Neural cell (in vitro differentiated cells): ENCODE data around the gene EDN1. TPM values are rescaled to one million over a fixed set of nuclear protein-coding genes. Genes with fewer than 3 reads are reported as not detected.
"Not testable (repeated sequence)": the region's sequence is repeated elsewhere in the genome, so short reads cannot be mapped to it uniquely, and the experiment has no call there.

ENCODE experiments used
- H2AFZ ChIP-seq: fragments of 200-600, 300-800 bp; sonication (generic), shearing (Covaris generic); 2 replicates; pipeline ENCODE4 v1.6.0; 2014; ENCODE audit warnings: low read depth, mild to moderate bottlenecking, antibody characterized with exemption, low read length, moderate library complexity
- H3F3A ChIP-seq: fragments of 200-600 bp; shearing (Covaris generic); 2 replicates; pipeline ENCODE4 v1.6.1; 2016; ENCODE audit warnings: mild to moderate bottlenecking, moderate library complexity, mixed read lengths, antibody characterized with exemption, low read length; ENCODE audit not compliant: insufficient read depth, poor library complexity, severe bottlenecking
- H3K27ac ChIP-seq: fragments of 200-600, 300-800 bp; sonication (generic), shearing (Covaris generic); 2 replicates; pipeline ENCODE4 v1.5.1; 2014; ENCODE audit warnings: mild to moderate bottlenecking, low read length, moderate library complexity
- H3K27me3 ChIP-seq: fragments of 300-800, 200-600 bp; sonication (generic), shearing (Covaris generic); 2 replicates; pipeline ENCODE4 v1.6.0; 2014; ENCODE audit warnings: mild to moderate bottlenecking, low read depth, low read length, moderate library complexity; ENCODE audit not compliant: insufficient read depth
- H3K36me3 ChIP-seq: fragments of 300-800, 200-600 bp; sonication (generic), shearing (Covaris generic); 2 replicates; pipeline ENCODE4 v1.5.1; 2014; ENCODE audit warnings: mild to moderate bottlenecking, antibody characterized with exemption, low read length, moderate library complexity; ENCODE audit not compliant: insufficient read depth
- H3K4me2 ChIP-seq: fragments of 300-800, 200-600 bp; sonication (generic), shearing (Covaris generic); 2 replicates; pipeline ENCODE4 v1.6.0; 2014; ENCODE audit warnings: mild to moderate bottlenecking, low read length
- H3K4me3 ChIP-seq: fragments of 300-800, 200-600 bp; sonication (generic), shearing (Covaris generic); 2 replicates; pipeline ENCODE4 v1.5.1; 2014; ENCODE audit warnings: mild to moderate bottlenecking, low read length, moderate library complexity
- H3K79me2 ChIP-seq: fragments of 200-600 bp; shearing (Covaris generic); replicated peaks from 2 replicates; pipeline ENCODE4 v1.6.0; 2014; ENCODE audit warnings: mild to moderate bottlenecking, low read length, moderate library complexity; ENCODE audit not compliant: insufficient read depth
- H3K9ac ChIP-seq: fragments of 300-800, 200-600 bp; sonication (generic), shearing (Covaris generic); 2 replicates; pipeline ENCODE4 v1.6.1; 2016; ENCODE audit warnings: mild to moderate bottlenecking, low read length, mixed read lengths
- H3K9me2 ChIP-seq: fragments of 200-600 bp; shearing (Covaris generic); 2 replicates; pipeline ENCODE4 v1.6.1; 2016; ENCODE audit warnings: mild to moderate bottlenecking, low read length, mixed read lengths; ENCODE audit not compliant: insufficient read depth
- H3K9me3 ChIP-seq: fragments of 200-600, 300-800 bp; sonication (generic), shearing (Covaris generic); 2 replicates; pipeline ENCODE4 v1.6.1; 2016; ENCODE audit warnings: mild to moderate bottlenecking, mixed run types, low read length, moderate library complexity, mixed read lengths
- H4K20me1 ChIP-seq: fragments of 200-600 bp; shearing (Covaris generic); 2 replicates; pipeline ENCODE4 v1.6.1; 2016; ENCODE audit warnings: mild to moderate bottlenecking, mixed run types; ENCODE audit not compliant: insufficient read depth
- EP300 ChIP-seq: fragments of 450-650 bp; conservative IDR thresholded peaks from 2 replicates; pipeline ENCODE4 v1.6.1; 2014; ENCODE audit warnings: antibody characterized with exemption, mild to moderate bottlenecking, moderate library complexity; ENCODE audit not compliant: poor library complexity, severe bottlenecking
- EZH2 ChIP-seq: fragments of 200-600, 300-800 bp; shearing (Covaris generic), sonication (generic); IDR thresholded peaks from 2 replicates; pipeline ENCODE4 v1.6.1; 2014; ENCODE audit warnings: antibody characterized with exemption, low read length, borderline replicate concordance, mild to moderate bottlenecking; ENCODE audit not compliant: insufficient read depth, poor library complexity, severe bottlenecking
- MXI1 ChIP-seq: fragments of 450-650 bp; conservative IDR thresholded peaks from 2 replicates; pipeline ENCODE4 v1.6.1; 2014; ENCODE audit warnings: antibody characterized with exemption, mild to moderate bottlenecking; ENCODE audit not compliant: poor library complexity, severe bottlenecking
- POLR2AphosphoS5 ChIP-seq: IDR thresholded peaks from 2 replicates; pipeline ENCODE4 v1.6.1; 2012
- RAD21 ChIP-seq: fragments of 450-650 bp; conservative IDR thresholded peaks from 2 replicates; pipeline ENCODE4 v1.6.1; 2014; ENCODE audit warnings: antibody characterized with exemption, mild to moderate bottlenecking, moderate library complexity
- SMC3 ChIP-seq: fragments of 450-650 bp; conservative IDR thresholded peaks from 2 replicates; pipeline ENCODE4 v1.6.1; 2014; ENCODE audit warnings: antibody characterized with exemption, mild to moderate bottlenecking, moderate library complexity; ENCODE audit not compliant: poor library complexity
- TAF1 ChIP-seq: IDR thresholded peaks from 2 replicates; pipeline ENCODE4 v1.6.1; 2012; ENCODE audit warnings: low read depth
- polyA plus RNA-seq: library from polyadenylated mRNA; depleted of rRNA; stranded (reverse); fragments of >200 nt; gene quantifications from 2 replicates; pipeline ENCODE4 v1.2.3, GENCODE V29; 2014
- TF ChIP-seq, protein P1 (sequence below): IDR thresholded peaks from 2 replicates; pipeline ENCODE4 v1.6.1; 2012; ENCODE audit warnings: borderline replicate concordance
- TF ChIP-seq, protein P2 (sequence below): fragments of 450-650 bp; IDR thresholded peaks from 2 replicates; pipeline ENCODE4 v1.5.1; 2014; ENCODE audit warnings: antibody characterized with exemption, mild to moderate bottlenecking, moderate library complexity; ENCODE audit not compliant: poor library complexity, severe bottlenecking

The EDN1 gene
- polyA plus RNA-seq, 1 donor from 2014 or later: 2.2 TPM

DNA sequence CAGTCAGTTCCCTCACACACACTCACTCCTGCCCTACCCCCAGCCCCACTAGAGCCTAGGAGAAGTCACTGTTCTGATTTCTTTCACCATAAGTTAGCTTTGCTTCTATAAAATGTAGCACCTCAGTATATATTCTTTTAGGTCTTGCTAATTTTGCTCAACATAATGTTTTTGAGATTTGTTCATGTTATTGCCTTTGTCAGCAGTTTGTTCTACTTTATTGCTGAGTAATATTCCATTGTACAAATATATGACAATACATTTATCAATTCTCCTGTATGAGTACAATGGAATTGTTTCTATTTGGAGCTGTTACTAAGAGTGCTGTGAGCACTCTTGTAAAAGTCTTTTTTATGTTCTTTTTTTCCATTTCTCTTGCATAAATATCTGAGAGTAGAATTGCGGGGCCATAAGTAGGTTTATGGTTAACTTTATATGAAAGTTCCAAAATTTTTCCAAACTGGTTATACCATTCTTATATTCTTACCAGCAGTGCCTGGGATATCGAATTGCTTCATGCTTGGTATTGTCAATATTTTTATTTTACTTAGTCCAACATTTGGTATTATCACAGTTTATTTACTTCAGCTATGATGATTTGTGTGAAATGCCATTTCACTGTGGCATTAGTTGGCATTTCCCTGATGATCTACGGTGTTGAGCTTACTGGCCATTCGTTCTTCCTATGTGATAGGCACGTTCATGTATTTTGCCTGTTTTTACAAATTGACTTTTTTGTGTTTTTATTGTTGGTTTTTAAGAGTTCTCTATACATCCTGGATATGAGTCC is 25.3 kb downstream of the EDN1 start:
- Histone ChIP-seq H2AFZ (no peak overlapping the region), H3K79me2 (no peaks in the 10 kb centered on the region), H3K36me3 (no peaks in the 10 kb centered on the region), H3K4me2 (no peak overlapping the region), H4K20me1 (no peaks in the 10 kb centered on the region), H3K9me2 (no peaks in the 10 kb centered on the region), H3K9me3 (no peaks in the 10 kb centered on the region), H3K27me3 (no peaks in the 10 kb centered on the region), H3K9ac (no peak overlapping the region), H3K27ac (no peak overlapping the region), H3K4me3 (no peak overlapping the region), H3F3A (no peaks in the 10 kb centered on the region)
- no peak for TF ChIP-seq SMC3

DNA sequence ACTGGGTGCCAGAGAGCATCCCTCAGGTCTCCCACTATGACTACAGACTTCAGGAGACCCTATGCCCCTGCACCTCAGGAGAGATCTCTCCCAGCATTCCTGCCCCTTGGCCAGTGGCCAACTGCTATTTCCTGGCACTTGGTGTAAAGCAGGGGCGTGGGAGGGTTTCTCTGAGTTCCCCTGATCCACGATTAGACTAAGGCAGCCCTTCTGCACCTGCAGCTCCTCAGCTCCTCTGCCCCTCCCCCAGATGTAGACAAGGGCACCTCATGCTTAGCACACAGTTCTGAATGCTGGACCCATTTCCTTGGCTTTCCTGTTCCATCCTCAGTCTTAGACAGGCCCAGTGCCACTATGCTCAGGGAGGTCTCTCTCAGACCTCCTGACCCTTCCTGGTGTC is 28.6 kb downstream of the EDN1 start:
- H2AFZ ChIP-seq: no peak overlapping the region
- no peak overlapping the region for H3K27ac ChIP-seq
- H3K4me3 ChIP-seq: no peak overlapping the region
- no peaks in the 10 kb centered on the region for H4K20me1 ChIP-seq
- TF ChIP-seq, protein P1, sequence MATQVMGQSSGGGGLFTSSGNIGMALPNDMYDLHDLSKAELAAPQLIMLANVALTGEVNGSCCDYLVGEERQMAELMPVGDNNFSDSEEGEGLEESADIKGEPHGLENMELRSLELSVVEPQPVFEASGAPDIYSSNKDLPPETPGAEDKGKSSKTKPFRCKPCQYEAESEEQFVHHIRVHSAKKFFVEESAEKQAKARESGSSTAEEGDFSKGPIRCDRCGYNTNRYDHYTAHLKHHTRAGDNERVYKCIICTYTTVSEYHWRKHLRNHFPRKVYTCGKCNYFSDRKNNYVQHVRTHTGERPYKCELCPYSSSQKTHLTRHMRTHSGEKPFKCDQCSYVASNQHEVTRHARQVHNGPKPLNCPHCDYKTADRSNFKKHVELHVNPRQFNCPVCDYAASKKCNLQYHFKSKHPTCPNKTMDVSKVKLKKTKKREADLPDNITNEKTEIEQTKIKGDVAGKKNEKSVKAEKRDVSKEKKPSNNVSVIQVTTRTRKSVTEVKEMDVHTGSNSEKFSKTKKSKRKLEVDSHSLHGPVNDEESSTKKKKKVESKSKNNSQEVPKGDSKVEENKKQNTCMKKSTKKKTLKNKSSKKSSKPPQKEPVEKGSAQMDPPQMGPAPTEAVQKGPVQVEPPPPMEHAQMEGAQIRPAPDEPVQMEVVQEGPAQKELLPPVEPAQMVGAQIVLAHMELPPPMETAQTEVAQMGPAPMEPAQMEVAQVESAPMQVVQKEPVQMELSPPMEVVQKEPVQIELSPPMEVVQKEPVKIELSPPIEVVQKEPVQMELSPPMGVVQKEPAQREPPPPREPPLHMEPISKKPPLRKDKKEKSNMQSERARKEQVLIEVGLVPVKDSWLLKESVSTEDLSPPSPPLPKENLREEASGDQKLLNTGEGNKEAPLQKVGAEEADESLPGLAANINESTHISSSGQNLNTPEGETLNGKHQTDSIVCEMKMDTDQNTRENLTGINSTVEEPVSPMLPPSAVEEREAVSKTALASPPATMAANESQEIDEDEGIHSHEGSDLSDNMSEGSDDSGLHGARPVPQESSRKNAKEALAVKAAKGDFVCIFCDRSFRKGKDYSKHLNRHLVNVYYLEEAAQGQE: no peak
- TF ChIP-seq RAD21: no peak
- TF ChIP-seq MXI1: no peak
- TF ChIP-seq TAF1: no peak
- TF ChIP-seq SMC3: no peak
- TF ChIP-seq EP300: no peak
- TF ChIP-seq EZH2: no peak
- TF ChIP-seq POLR2AphosphoS5: no peak
- TF ChIP-seq, protein P2, sequence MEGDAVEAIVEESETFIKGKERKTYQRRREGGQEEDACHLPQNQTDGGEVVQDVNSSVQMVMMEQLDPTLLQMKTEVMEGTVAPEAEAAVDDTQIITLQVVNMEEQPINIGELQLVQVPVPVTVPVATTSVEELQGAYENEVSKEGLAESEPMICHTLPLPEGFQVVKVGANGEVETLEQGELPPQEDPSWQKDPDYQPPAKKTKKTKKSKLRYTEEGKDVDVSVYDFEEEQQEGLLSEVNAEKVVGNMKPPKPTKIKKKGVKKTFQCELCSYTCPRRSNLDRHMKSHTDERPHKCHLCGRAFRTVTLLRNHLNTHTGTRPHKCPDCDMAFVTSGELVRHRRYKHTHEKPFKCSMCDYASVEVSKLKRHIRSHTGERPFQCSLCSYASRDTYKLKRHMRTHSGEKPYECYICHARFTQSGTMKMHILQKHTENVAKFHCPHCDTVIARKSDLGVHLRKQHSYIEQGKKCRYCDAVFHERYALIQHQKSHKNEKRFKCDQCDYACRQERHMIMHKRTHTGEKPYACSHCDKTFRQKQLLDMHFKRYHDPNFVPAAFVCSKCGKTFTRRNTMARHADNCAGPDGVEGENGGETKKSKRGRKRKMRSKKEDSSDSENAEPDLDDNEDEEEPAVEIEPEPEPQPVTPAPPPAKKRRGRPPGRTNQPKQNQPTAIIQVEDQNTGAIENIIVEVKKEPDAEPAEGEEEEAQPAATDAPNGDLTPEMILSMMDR: no peak
- no peaks in the 10 kb centered on the region for H3K9me2 ChIP-seq
- no peaks in the 10 kb centered on the region for H3K9me3 ChIP-seq
- H3K36me3 ChIP-seq: no peaks in the 10 kb centered on the region
- no peaks in the 10 kb centered on the region for H3F3A ChIP-seq
- H3K9ac ChIP-seq: no peak overlapping the region
- H3K4me2 ChIP-seq: no peak overlapping the region
- H3K79me2 ChIP-seq: no peaks in the 10 kb centered on the region
- H3K27me3 ChIP-seq: no peaks in the 10 kb centered on the region

DNA sequence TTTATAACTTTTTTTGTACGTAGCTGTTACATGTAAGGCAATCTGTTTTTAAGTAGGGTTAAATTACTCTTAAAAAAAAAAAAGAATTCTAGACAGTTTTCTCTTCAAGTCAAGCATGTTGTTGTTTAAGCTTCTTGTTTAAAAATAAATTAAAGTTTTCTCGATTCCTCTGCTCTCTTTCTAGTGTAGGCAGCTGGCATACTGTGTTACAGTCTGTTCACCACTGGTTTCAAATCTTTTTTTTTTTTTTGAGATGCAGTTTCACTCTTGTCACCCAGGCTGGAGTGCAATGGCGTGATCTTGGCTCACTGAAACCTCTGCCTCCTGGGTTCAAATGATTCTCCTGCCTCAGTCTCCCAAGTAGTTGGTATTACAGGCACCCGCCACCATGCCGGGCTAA is 29.9 kb downstream of the EDN1 start:
- H3K27me3 ChIP-seq, H3K9ac ChIP-seq, H2AFZ ChIP-seq, H4K20me1 ChIP-seq, H3K9me3 ChIP-seq, H3K36me3 ChIP-seq, H3K27ac ChIP-seq, H3F3A ChIP-seq, H3K4me3 ChIP-seq, H3K9me2 ChIP-seq, H3K4me2 ChIP-seq, H3K79me2 ChIP-seq: not testable (repeated sequence)
